HepG2 (cell line): ENCODE data around the gene GINM1. TPM values are rescaled to one million over a fixed set of nuclear protein-coding genes. Genes with fewer than 3 reads are reported as not detected.

Source experiments
- ASH2L ChIP-seq: fragments of 300-600, 200-600 bp; sonication (generic); IDR thresholded peaks from 2 replicates; pipeline ENCODE4 v1.7.0; 2017; ENCODE audit warnings: low read depth, mild to moderate bottlenecking, moderate library complexity, mixed read lengths, low read length; ENCODE audit not compliant: insufficient read length
- ATF1 ChIP-seq: IDR thresholded peaks from 2 replicates; pipeline ENCODE4 v1.6.1; 2016; ENCODE audit warnings: mild to moderate bottlenecking, control low read depth
- ATF7-NPFF ChIP-seq: sonication (generic); formaldehyde crosslinking; IDR thresholded peaks from 2 replicates; pipeline ENCODE4 v1.8.1; 2023; ENCODE audit warnings: mild to moderate bottlenecking, low read depth, missing genetic modification reagents, moderate library complexity
- CCDC6 ChIP-seq: sonication (generic); formaldehyde crosslinking; IDR thresholded peaks from 2 replicates; pipeline ENCODE4 v1.8.1; 2022; ENCODE audit warnings: mild to moderate bottlenecking, missing genetic modification reagents, moderate library complexity
- EEA1 ChIP-seq: sonication (generic); formaldehyde crosslinking; IDR thresholded peaks from 2 replicates; pipeline ENCODE4 v1.5.1; 2020; ENCODE audit warnings: mild to moderate bottlenecking, missing genetic modification reagents, borderline replicate concordance
- ELF4 ChIP-seq: sonication (generic); formaldehyde crosslinking; IDR thresholded peaks from 2 replicates; pipeline ENCODE4 v1.5.0; 2020; ENCODE audit warnings: missing genetic modification reagents, mild to moderate bottlenecking, moderate library complexity, borderline replicate concordance
- HCFC1 ChIP-seq: fragments of 150-350 bp; IDR thresholded peaks from 2 replicates; pipeline ENCODE4 v1.6.1; 2014; ENCODE audit warnings: low read depth, low read length
- JUN ChIP-seq: sonication (generic); formaldehyde crosslinking; IDR thresholded peaks from 2 replicates; pipeline ENCODE4 v1.4.0; 2020; ENCODE audit warnings: mild to moderate bottlenecking, missing genetic modification reagents
- SALL1 ChIP-seq: sonication (generic); formaldehyde crosslinking; IDR thresholded peaks from 2 replicates; pipeline ENCODE4 v1.8.0; 2022; ENCODE audit warnings: mild to moderate bottlenecking, missing genetic modification reagents
- SETDB1 ChIP-seq: sonication (generic); formaldehyde crosslinking; IDR thresholded peaks from 2 replicates; pipeline ENCODE4 v1.5.1; 2020; ENCODE audit warnings: missing genetic modification reagents, mild to moderate bottlenecking, borderline replicate concordance
- ZBTB20 ChIP-seq: sonication (generic); formaldehyde crosslinking; IDR thresholded peaks from 2 replicates; pipeline ENCODE4 v1.8.1; 2023; ENCODE audit warnings: missing genetic modification reagents, low read depth, mild to moderate bottlenecking, borderline replicate concordance
- ZNF318 ChIP-seq: sonication (generic); formaldehyde crosslinking; IDR thresholded peaks from 2 replicates; pipeline ENCODE4 v1.4.0; 2020; ENCODE audit warnings: mild to moderate bottlenecking, missing genetic modification reagents
- ZNF331 ChIP-seq: sonication (generic); formaldehyde crosslinking; IDR thresholded peaks from 2 replicates; pipeline ENCODE4 v1.4.0; 2020; ENCODE audit warnings: missing genetic modification reagents
- ZNF569 ChIP-seq: sonication (generic); formaldehyde crosslinking; IDR thresholded peaks from 2 replicates; pipeline ENCODE4 v1.5.0; 2020; ENCODE audit warnings: mild to moderate bottlenecking, missing genetic modification reagents, moderate library complexity, borderline replicate concordance
- polyA plus RNA-seq, 8 experiments: library from polyadenylated mRNA; depleted of rRNA in 3 of 8; stranded (reverse) in 7 of 8; unstranded in 1 of 8; fragments of >200 nt; fragmentation: Illumina TruSeq in 4 of 8; extraction: Trizol in 4 of 8; gene quantifications; 2 replicates each; pipeline versions ENCODE4 v1.2.1 to v1.2.3, GENCODE V29; 2011 to 2016; ENCODE audit warnings: low read depth in 4 of 8, missing spikeins in 1 of 8, mixed read lengths in 1 of 8; ENCODE audit not compliant: insufficient read depth in 1 of 8
- total RNA-seq, 5 experiments: library from RNA; depleted of rRNA; stranded (reverse); fragments of >200 nt; fragmentation: Illumina TruSeq; extraction: Trizol; gene quantifications; 2 replicates each; pipeline ENCODE4 v1.2.3, GENCODE V29; 2016; ENCODE audit warnings: low read depth in 1 of 5
- TF ChIP-seq, protein P1 (sequence below): sonication (generic); formaldehyde crosslinking; conservative IDR thresholded peaks from 2 replicates; pipeline ENCODE4 v1.4.0; 2020; ENCODE audit warnings: missing genetic modification reagents
- TF ChIP-seq, protein P2 (sequence below): sonication (generic); formaldehyde crosslinking; conservative IDR thresholded peaks from 2 replicates; pipeline ENCODE4 v1.4.0; 2020; ENCODE audit warnings: mild to moderate bottlenecking, missing genetic modification reagents, moderate library complexity

Gene GINM1
- total and polyA plus RNA-seq, 2 of the 13 experiments (the other 11 are each of a cell fraction or from before 2014, with no cell fraction given): 19.4 to 27.5 TPM

GRCh38 chr6:149545754-149546471, 20.3 kb upstream of the GINM1 start, which contains the start of gene PPIL4 (continued):
- TF ChIP-seq ZNF318 (CRISPR knock-in tag): no peak
- TF ChIP-seq HCFC1: peak; percentile 90
- TF ChIP-seq ATF7-NPFF (CRISPR knock-in tag): peak; percentile 51; the same call in 1 of the 2 replicates
- TF ChIP-seq, protein P1, sequence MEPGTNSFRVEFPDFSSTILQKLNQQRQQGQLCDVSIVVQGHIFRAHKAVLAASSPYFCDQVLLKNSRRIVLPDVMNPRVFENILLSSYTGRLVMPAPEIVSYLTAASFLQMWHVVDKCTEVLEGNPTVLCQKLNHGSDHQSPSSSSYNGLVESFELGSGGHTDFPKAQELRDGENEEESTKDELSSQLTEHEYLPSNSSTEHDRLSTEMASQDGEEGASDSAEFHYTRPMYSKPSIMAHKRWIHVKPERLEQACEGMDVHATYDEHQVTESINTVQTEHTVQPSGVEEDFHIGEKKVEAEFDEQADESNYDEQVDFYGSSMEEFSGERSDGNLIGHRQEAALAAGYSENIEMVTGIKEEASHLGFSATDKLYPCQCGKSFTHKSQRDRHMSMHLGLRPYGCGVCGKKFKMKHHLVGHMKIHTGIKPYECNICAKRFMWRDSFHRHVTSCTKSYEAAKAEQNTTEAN (CRISPR knock-in tag): peak; percentile 58; the same call in 1 of the 2 replicates
- TF ChIP-seq ATF1: peak; percentile 100
- TF ChIP-seq SALL1 (CRISPR knock-in tag): peak; percentile 88
- TF ChIP-seq CCDC6: no peak
- TF ChIP-seq EEA1 (CRISPR knock-in tag): no peak; the same call in 1 of the 2 replicates
- no peak for TF ChIP-seq JUN (CRISPR knock-in tag)
- TF ChIP-seq ASH2L: peak; percentile 91
- no peak; the same call in 1 of the 2 replicates for TF ChIP-seq ZBTB20
- TF ChIP-seq ELF4 (CRISPR knock-in tag): peak; percentile 84; the same call in 1 of the 2 replicates
- peak; percentile 88 for TF ChIP-seq ZNF331 (CRISPR knock-in tag)
- TF ChIP-seq, protein P2, sequence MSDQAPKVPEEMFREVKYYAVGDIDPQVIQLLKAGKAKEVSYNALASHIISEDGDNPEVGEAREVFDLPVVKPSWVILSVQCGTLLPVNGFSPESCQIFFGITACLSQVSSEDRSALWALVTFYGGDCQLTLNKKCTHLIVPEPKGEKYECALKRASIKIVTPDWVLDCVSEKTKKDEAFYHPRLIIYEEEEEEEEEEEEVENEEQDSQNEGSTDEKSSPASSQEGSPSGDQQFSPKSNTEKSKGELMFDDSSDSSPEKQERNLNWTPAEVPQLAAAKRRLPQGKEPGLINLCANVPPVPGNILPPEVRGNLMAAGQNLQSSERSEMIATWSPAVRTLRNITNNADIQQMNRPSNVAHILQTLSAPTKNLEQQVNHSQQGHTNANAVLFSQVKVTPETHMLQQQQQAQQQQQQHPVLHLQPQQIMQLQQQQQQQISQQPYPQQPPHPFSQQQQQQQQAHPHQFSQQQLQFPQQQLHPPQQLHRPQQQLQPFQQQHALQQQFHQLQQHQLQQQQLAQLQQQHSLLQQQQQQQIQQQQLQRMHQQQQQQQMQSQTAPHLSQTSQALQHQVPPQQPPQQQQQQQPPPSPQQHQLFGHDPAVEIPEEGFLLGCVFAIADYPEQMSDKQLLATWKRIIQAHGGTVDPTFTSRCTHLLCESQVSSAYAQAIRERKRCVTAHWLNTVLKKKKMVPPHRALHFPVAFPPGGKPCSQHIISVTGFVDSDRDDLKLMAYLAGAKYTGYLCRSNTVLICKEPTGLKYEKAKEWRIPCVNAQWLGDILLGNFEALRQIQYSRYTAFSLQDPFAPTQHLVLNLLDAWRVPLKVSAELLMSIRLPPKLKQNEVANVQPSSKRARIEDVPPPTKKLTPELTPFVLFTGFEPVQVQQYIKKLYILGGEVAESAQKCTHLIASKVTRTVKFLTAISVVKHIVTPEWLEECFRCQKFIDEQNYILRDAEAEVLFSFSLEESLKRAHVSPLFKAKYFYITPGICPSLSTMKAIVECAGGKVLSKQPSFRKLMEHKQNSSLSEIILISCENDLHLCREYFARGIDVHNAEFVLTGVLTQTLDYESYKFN (CRISPR knock-in tag): peak; percentile 67
- TF ChIP-seq ZNF569 (CRISPR knock-in tag): peak; percentile 78
- no peak for TF ChIP-seq SETDB1 (CRISPR knock-in tag)
